A673 (cell line): ENCODE measurements around the gene ADPRS.

ENCODE experiments used
- EZH2 ChIP-seq: fragments of 200-600 bp; sonication (generic); IDR thresholded peaks from 2 replicates; pipeline ENCODE4 v1.6.1; 2017; ENCODE audit warnings: borderline replicate concordance, low read depth, mild to moderate bottlenecking, mixed read lengths, antibody characterized with exemption, low read length; ENCODE audit not compliant: poor library complexity, severe bottlenecking
- TF ChIP-seq, protein P1 (sequence below): fragments of 300-800, 200-600 bp; sonication (generic); conservative IDR thresholded peaks from 2 replicates; pipeline ENCODE4 v1.5.1; 2017; ENCODE audit warnings: low read depth, mild to moderate bottlenecking, antibody characterized with exemption, low read length, moderate library complexity, mixed read lengths

DNA sequence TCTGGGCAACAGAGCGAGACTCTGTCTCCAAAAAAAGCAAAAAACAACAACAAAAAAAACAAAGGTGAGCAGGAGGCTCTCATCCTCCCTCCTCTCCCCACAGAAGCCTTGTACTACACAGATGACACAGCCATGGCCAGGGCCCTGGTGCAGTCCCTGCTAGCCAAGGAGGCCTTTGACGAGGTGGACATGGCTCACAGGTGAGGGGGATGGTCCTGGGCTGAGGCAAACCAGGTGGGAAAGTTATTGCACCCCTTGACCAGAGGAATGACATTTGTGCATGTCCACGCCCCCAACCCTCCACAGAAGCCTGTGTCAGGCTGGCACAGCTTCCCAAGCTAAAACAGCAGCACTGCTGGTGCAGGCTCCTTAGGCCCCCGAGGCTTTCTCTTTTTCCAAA lies 2.4 kb downstream of the ADPRS start:
- TF ChIP-seq, protein P1, sequence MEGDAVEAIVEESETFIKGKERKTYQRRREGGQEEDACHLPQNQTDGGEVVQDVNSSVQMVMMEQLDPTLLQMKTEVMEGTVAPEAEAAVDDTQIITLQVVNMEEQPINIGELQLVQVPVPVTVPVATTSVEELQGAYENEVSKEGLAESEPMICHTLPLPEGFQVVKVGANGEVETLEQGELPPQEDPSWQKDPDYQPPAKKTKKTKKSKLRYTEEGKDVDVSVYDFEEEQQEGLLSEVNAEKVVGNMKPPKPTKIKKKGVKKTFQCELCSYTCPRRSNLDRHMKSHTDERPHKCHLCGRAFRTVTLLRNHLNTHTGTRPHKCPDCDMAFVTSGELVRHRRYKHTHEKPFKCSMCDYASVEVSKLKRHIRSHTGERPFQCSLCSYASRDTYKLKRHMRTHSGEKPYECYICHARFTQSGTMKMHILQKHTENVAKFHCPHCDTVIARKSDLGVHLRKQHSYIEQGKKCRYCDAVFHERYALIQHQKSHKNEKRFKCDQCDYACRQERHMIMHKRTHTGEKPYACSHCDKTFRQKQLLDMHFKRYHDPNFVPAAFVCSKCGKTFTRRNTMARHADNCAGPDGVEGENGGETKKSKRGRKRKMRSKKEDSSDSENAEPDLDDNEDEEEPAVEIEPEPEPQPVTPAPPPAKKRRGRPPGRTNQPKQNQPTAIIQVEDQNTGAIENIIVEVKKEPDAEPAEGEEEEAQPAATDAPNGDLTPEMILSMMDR: no peak
- TF ChIP-seq EZH2: no peak
